GM12892 (cell line): ENCODE results near the gene P2RY11.

ENCODE experiments used
- DNase-seq: peaks from one replicate; pipeline ENCODE4 v3.0.0; 2011; ENCODE audit not compliant: insufficient read length
- FAIRE-seq: peaks from 2 replicates; lab custom pipeline; 2011; peaks lifted over from hg19 to GRCh38; lab: Jason Lieb, UNC
- POLR2A ChIP-seq: IDR thresholded peaks from 2 replicates; pipeline ENCODE4 v1.6.1; 2011; ENCODE audit warnings: low read depth, low read length, control low read depth
- POLR2AphosphoS5 ChIP-seq: IDR thresholded peaks from 2 replicates; pipeline ENCODE4 v1.6.1; 2011; ENCODE audit warnings: low read depth, low read length, control low read depth
- TAF1 ChIP-seq: IDR thresholded peaks from 2 replicates; pipeline ENCODE4 v1.6.1; 2011; ENCODE audit warnings: low read depth, mild to moderate bottlenecking, control low read depth, low read length, borderline replicate concordance

Gene P2RY11

GRCh38 chr19:10137751-10138682, 26.5 kb downstream of the P2RY11 start:
- DNase-seq: no peak
- TF ChIP-seq POLR2AphosphoS5: no peak; the same call in 1 of the 2 replicates
- TF ChIP-seq TAF1: no peak
- TF ChIP-seq POLR2A: no peak
- FAIRE-seq: no peak

- FAIRE-seq (no peak), DNase-seq (no peak)
- TF ChIP-seq POLR2AphosphoS5: no peak
Measured at GRCh38 chr19:10138879-10139795, 27.6 kb downstream of the P2RY11 start.

- no peak for FAIRE-seq
- TF ChIP-seq POLR2AphosphoS5 (no peak), POLR2A (no peak), TAF1 (no peak)
- DNase-seq: no peak
Measured at GRCh38 chr19:10139952-10140351, 28.5 kb downstream of the P2RY11 start.

- FAIRE-seq (no peak), DNase-seq (no peak)
- no peak for TF ChIP-seq POLR2A
- no peak for TF ChIP-seq TAF1
- no peak for TF ChIP-seq POLR2AphosphoS5
Measured at GRCh38 chr19:10141479-10141878, 30.0 kb downstream of the P2RY11 start.

GRCh38 chr19:10141973-10142372, 30.5 kb downstream of the P2RY11 start:
- DNase-seq: no peak
- FAIRE-seq: no peak
- TF ChIP-seq TAF1 (no peak), POLR2A (no peak), POLR2AphosphoS5 (no peak)

GRCh38 chr19:10142701-10143375, 31.3 kb downstream of the P2RY11 start:
- FAIRE-seq (no peak), DNase-seq (no peak)
- TF ChIP-seq POLR2A: no peak
- no peak for TF ChIP-seq TAF1
- no peak for TF ChIP-seq POLR2AphosphoS5

GRCh38 chr19:10143681-10144080, 32.2 kb downstream of the P2RY11 start:
- DNase-seq (no peak), FAIRE-seq (no peak)
- TF ChIP-seq POLR2AphosphoS5: no peak
- TF ChIP-seq POLR2A: no peak
- TF ChIP-seq TAF1: no peak

- TF ChIP-seq POLR2AphosphoS5: 0 out of 2 replicates have a peak, but pooled peaks have one; percentile 3
- no peak for TF ChIP-seq POLR2A
Measured at GRCh38 chr19:10144361-10144760, 32.9 kb downstream of the P2RY11 start.

GRCh38 chr19:10145031-10145430, 33.5 kb downstream of the P2RY11 start:
- no peak for FAIRE-seq
- TF ChIP-seq POLR2A (no peak), TAF1 (no peak), POLR2AphosphoS5 (no peak)
- DNase-seq: no peak

More at GRCh38 chr19:10144361-10144760, 32.9 kb downstream of the P2RY11 start:
- no peak for FAIRE-seq
- no peak for DNase-seq

GRCh38 chr19:10146142-10146541, 34.6 kb downstream of the P2RY11 start:
- FAIRE-seq (no peak), DNase-seq (no peak)
- TF ChIP-seq TAF1 (no peak), POLR2AphosphoS5 (no peak)

GRCh38 chr19:10149427-10149826, 37.9 kb downstream of the P2RY11 start:
- no peak for FAIRE-seq
- DNase-seq: no peak
- TF ChIP-seq TAF1 (no peak), POLR2AphosphoS5 (no peak), POLR2A (no peak)
